Fibroblast of lung (primary cell): Measurements from ENCODE around the gene P4HA3. TPM values are rescaled to one million over a fixed set of nuclear protein-coding genes. Genes with fewer than 3 reads are reported as not detected.

Source experiments
- DNase-seq, 2 donors: peaks; one replicate each; pipeline versions ENCODE4 v3.0.0 to v3.0.0-alpha.2; 2010; ENCODE audit warnings: low read depth in 2 of 2
- H2AFZ ChIP-seq: 2 replicates; pipeline ENCODE4 v1.5.1; 2012; ENCODE audit warnings: low read length, control low read depth, inconsistent platforms
- H3K27ac ChIP-seq: 2 replicates; pipeline ENCODE4 v1.5.1; 2011; ENCODE audit warnings: low read length, control low read depth; ENCODE audit not compliant: insufficient read depth
- H3K27me3 ChIP-seq: 2 replicates; pipeline ENCODE4 v1.5.1; 2011; ENCODE audit warnings: mild to moderate bottlenecking, low read length; ENCODE audit not compliant: control insufficient read depth, insufficient read depth
- H3K36me3 ChIP-seq: 2 replicates; pipeline ENCODE4 v1.5.1; 2011; ENCODE audit warnings: low read length; ENCODE audit not compliant: control insufficient read depth, insufficient read depth
- H3K4me1 ChIP-seq: 2 replicates; pipeline ENCODE4 v1.5.1; 2011; ENCODE audit warnings: low read length; ENCODE audit not compliant: control insufficient read depth, insufficient read depth; ENCODE audit errors: extremely low read depth
- H3K4me2 ChIP-seq: 2 replicates; pipeline ENCODE4 v1.5.1; 2011; ENCODE audit warnings: low read length, control low read depth; ENCODE audit not compliant: insufficient read depth; ENCODE audit errors: extremely low read depth
- H3K4me3 ChIP-seq, 4 experiments: fragments of 200-600 bp in 1 of 4; sonication (generic) in 1 of 4; replicated peaks in 1 of 4; 2 replicates each; pipeline ENCODE4 v1.5.1; 2011 to 2016; ENCODE audit warnings: low read length in 4 of 4, low read depth in 3 of 4, mild to moderate bottlenecking in 3 of 4, control low read depth in 2 of 4, inconsistent platforms in 1 of 4, mixed read lengths in 1 of 4; ENCODE audit not compliant: insufficient read depth in 1 of 4; ENCODE audit errors: control extremely low read depth in 1 of 4
- H3K79me2 ChIP-seq: 2 replicates; pipeline ENCODE4 v1.5.1; 2012; ENCODE audit warnings: mild to moderate bottlenecking, low read length, inconsistent platforms; ENCODE audit not compliant: control insufficient read depth, insufficient read depth
- H3K9ac ChIP-seq: 2 replicates; pipeline ENCODE4 v1.5.1; 2011; ENCODE audit warnings: mild to moderate bottlenecking, low read length, control low read depth; ENCODE audit not compliant: insufficient read depth
- H3K9me3 ChIP-seq: 2 replicates; pipeline ENCODE4 v1.5.1; 2012; ENCODE audit warnings: low read depth, low read length; ENCODE audit not compliant: control insufficient read depth, insufficient read depth
- H4K20me1 ChIP-seq: 2 replicates; pipeline ENCODE4 v1.5.1; 2011; ENCODE audit warnings: low read length; ENCODE audit not compliant: control insufficient read depth, insufficient read depth; ENCODE audit errors: extremely low read depth
- CTCF ChIP-seq, 2 donors: IDR thresholded peaks in 1 of 2; conservative IDR thresholded peaks in 1 of 2; 1 replicate in 1 of 2; 2 replicates in 1 of 2; pipeline ENCODE4 v1.5.1; 2011 to 2012; ENCODE audit warnings: low read length in 2 of 2, control low read depth in 1 of 2, inconsistent platforms in 1 of 2, low read depth in 1 of 2, mild to moderate bottlenecking in 1 of 2
- EZH2 ChIP-seq: IDR thresholded peaks from 2 replicates; pipeline ENCODE4 v1.5.1; 2012; ENCODE audit warnings: low read length, control low read depth, mild to moderate bottlenecking; ENCODE audit errors: missing control alignments
- polyA plus RNA-seq, 2 donors: library from polyadenylated mRNA; depleted of rRNA in 1 of 2; stranded (reverse) in 1 of 2; unstranded in 1 of 2; fragments of >200 nt; gene quantifications; 2 replicates each; pipeline ENCODE4 v1.2.1, GENCODE V29; 2011 to 2012; ENCODE audit warnings: missing spikeins in 1 of 2
- total RNA-seq: library from RNA; depleted of rRNA; stranded (reverse); fragments of >200 nt; gene quantifications from 2 replicates; pipeline ENCODE4 v1.2.1, GENCODE V29; 2014

Gene P4HA3
- total and polyA plus RNA-seq, 2 donors (not counting 1 experiment from before 2014, with no cell fraction given): 3.1 to 4.1 TPM

GRCh38 chr11:74354036-74354435 lies 42.6 kb upstream of the P4HA3 start:
- H3K79me2 ChIP-seq: no peaks in the 10 kb centered on the region
- peak in 1 of 2 donors; percentile 21 for DNase-seq

GRCh38 chr11:74347381-74347780 lies 35.9 kb upstream of the P4HA3 start:
- DNase-seq: peak in 1 of 2 donors; percentile 16
- no peak overlapping the region for H3K4me2 ChIP-seq

More at GRCh38 chr11:74354036-74354435, 42.6 kb upstream of the P4HA3 start:
- H3K9me3 ChIP-seq: no peaks in the 10 kb centered on the region
- no peaks in the 10 kb centered on the region for H3K36me3 ChIP-seq
- H2AFZ ChIP-seq: no peak overlapping the region
- no peak overlapping the region for H3K4me2 ChIP-seq
- no peak overlapping the region for H3K9ac ChIP-seq
- no peaks in the 10 kb centered on the region for H4K20me1 ChIP-seq
- H3K4me1 ChIP-seq: no peaks in the 10 kb centered on the region
- no peaks in the 10 kb centered on the region for H3K27me3 ChIP-seq
- H3K27ac ChIP-seq: no peak overlapping the region
- TF ChIP-seq EZH2 (no peak), CTCF (conservative IDR thresholded peaks at IDR 0.05 in 1 of 2, IDR thresholded peaks at IDR 0.05 in 1 of 2; ENCODE audit: low read depth in 1 of 2, low read length in 2 of 2) (no peak)
- no peak overlapping the region for H3K4me3 ChIP-seq

DNA sequence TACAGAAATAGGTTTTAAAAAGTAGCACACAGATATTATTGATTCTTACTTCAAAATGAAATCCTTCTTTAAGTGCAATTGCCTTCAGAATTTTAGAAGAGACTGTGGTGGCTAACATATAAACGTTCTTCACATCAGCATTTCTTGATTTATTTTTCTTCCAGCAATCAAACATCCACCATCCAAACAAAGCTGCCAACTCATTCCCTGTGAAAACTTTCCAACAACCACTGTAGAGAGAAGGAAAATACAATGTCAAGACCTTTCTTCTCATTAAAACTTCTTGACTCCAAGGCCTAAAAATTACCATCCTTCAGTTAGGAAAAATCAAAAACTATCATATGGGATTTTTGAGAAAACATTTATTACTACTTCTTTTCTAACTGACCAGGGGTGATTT lies 34.0 kb upstream of the P4HA3 start:
- Histone ChIP-seq H3K4me3 (no peak overlapping the region), H3K4me1 (no peaks in the 10 kb centered on the region), H3K27me3 (no peaks in the 10 kb centered on the region), H2AFZ (no peak overlapping the region), H3K4me2 (no peak overlapping the region), H3K9me3 (no peaks in the 10 kb centered on the region), H3K36me3 (no peaks in the 10 kb centered on the region), H3K9ac (no peak overlapping the region), H3K27ac (no peak overlapping the region), H4K20me1 (no peaks in the 10 kb centered on the region), H3K79me2 (no peaks in the 10 kb centered on the region)
- peak in 1 of 2 donors; percentile 46 for DNase-seq
- no peak for TF ChIP-seq EZH2
- no peak for TF ChIP-seq CTCF (conservative IDR thresholded peaks at IDR 0.05 in 1 of 2, IDR thresholded peaks at IDR 0.05 in 1 of 2; ENCODE audit: low read depth in 1 of 2, low read length in 2 of 2)

More at GRCh38 chr11:74347381-74347780, 35.9 kb upstream of the P4HA3 start:
- TF ChIP-seq CTCF (conservative IDR thresholded peaks at IDR 0.05 in 1 of 2, IDR thresholded peaks at IDR 0.05 in 1 of 2; ENCODE audit: low read depth in 1 of 2, low read length in 2 of 2): no peak
- TF ChIP-seq EZH2: no peak
- no peak overlapping the region for H3K27ac ChIP-seq
- H3K4me1 ChIP-seq: no peaks in the 10 kb centered on the region
- H3K9ac ChIP-seq: no peak overlapping the region
- H3K79me2 ChIP-seq: no peaks in the 10 kb centered on the region
- H2AFZ ChIP-seq: no peak overlapping the region
- no peak overlapping the region for H3K4me3 ChIP-seq
- no peaks in the 10 kb centered on the region for H3K27me3 ChIP-seq
- no peaks in the 10 kb centered on the region for H3K9me3 ChIP-seq
- no peaks in the 10 kb centered on the region for H4K20me1 ChIP-seq
- no peaks in the 10 kb centered on the region for H3K36me3 ChIP-seq
